D721Med (cell line): ENCODE measurements around the gene COL23A1.

Experiments
- DNase-seq: peaks from one replicate; pipeline ENCODE4 v3.0.0; 2011; ENCODE audit warnings: low spot score; ENCODE audit not compliant: insufficient read length
- FAIRE-seq: peaks from 2 replicates; lab custom pipeline; 2011; peaks lifted over from hg19 to GRCh38; lab: Jason Lieb, UNC
- CTCF ChIP-seq: IDR thresholded peaks from 2 replicates; pipeline ENCODE4 v1.5.1; 2012; ENCODE audit warnings: mild to moderate bottlenecking, control low read depth; ENCODE audit not compliant: insufficient read depth; ENCODE audit errors: missing control alignments

Gene COL23A1

GRCh38 chr5:178277346-178277745 lies 312.8 kb downstream of the COL23A1 start:
- TF ChIP-seq CTCF = no peak
- DNase-seq (no peak), FAIRE-seq (no peak)

GRCh38 chr5:178274781-178275537 lies 315.2 kb downstream of the COL23A1 start:
- TF ChIP-seq CTCF = no peak
- FAIRE-seq (no peak), DNase-seq (no peak)

- TF ChIP-seq CTCF = no peak
- no peak for FAIRE-seq
- no peak for DNase-seq
These were observed 316.3 kb downstream of the COL23A1 start for GRCh38 chr5:178273665-178274541.

- TF ChIP-seq CTCF = no peak
- FAIRE-seq (no peak), DNase-seq (no peak)
These were observed 317.2 kb downstream of the COL23A1 start for GRCh38 chr5:178273041-178273440.

- no peak for FAIRE-seq
- TF ChIP-seq CTCF = no peak
- DNase-seq = no peak
These were observed 317.6 kb downstream of the COL23A1 start for GRCh38 chr5:178272591-178272990.

GRCh38 chr5:178271726-178272479 lies 318.3 kb downstream of the COL23A1 start:
- no peak for FAIRE-seq
- DNase-seq = no peak
- no peak for TF ChIP-seq CTCF
